Measurements from ENCODE around the gene KLF16. TPM values are rescaled to one million over a fixed set of nuclear protein-coding genes. Genes with fewer than 3 reads are reported as not detected.

Gene KLF16
- total and polyA plus RNA-seq, 9 of the 15 experiments (the other 6 are each of a cell fraction or from before 2014, with no cell fraction given), result 0.04 to 60.4 (median 6.8) TPM

DNA sequence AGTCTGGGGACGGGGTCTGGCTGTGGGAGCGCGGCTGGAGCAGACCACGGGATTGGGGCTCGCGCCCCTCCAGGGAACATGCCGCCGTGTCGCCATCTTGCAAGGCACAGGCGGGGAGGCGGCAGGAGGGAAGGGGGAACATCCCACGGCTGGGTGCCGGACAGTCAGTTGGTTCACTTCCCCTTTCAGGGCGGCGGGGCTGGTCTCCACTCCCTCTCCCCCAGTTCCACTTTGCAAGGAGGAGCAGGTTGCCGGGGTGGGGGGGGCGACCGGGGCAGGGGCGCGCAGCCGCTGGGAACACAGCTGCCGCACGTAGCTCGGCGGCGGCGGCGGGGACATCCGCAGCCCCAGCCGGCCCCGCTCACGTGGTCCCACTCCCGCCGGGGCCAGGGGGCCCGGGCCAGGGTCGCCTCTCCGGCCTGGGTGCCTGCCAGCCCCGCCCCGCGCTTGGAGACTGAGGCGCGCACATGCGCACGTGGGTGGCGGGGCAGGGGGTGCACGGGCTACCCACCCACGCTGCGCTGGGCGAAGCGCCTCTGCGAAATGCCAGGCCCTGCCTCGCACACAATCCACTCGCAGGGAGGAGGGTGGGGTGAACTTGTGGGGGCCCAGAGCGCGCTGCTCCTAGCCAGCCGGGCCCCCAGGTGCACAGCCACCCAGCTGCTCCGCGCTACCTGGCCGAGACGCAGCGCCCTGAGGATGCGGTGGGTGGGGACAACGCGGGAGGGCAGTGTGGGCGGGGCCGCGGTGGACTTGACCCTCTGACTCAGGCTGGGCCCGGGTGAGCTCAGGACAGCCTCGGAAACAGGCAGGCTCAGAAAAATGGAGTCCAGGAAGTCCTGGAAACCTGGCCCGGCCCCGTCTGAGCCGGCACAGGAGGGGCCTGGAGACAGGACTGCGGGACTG, 6.4 kb downstream of the KLF16 start (continued):
- TF ChIP-seq, protein P1, sequence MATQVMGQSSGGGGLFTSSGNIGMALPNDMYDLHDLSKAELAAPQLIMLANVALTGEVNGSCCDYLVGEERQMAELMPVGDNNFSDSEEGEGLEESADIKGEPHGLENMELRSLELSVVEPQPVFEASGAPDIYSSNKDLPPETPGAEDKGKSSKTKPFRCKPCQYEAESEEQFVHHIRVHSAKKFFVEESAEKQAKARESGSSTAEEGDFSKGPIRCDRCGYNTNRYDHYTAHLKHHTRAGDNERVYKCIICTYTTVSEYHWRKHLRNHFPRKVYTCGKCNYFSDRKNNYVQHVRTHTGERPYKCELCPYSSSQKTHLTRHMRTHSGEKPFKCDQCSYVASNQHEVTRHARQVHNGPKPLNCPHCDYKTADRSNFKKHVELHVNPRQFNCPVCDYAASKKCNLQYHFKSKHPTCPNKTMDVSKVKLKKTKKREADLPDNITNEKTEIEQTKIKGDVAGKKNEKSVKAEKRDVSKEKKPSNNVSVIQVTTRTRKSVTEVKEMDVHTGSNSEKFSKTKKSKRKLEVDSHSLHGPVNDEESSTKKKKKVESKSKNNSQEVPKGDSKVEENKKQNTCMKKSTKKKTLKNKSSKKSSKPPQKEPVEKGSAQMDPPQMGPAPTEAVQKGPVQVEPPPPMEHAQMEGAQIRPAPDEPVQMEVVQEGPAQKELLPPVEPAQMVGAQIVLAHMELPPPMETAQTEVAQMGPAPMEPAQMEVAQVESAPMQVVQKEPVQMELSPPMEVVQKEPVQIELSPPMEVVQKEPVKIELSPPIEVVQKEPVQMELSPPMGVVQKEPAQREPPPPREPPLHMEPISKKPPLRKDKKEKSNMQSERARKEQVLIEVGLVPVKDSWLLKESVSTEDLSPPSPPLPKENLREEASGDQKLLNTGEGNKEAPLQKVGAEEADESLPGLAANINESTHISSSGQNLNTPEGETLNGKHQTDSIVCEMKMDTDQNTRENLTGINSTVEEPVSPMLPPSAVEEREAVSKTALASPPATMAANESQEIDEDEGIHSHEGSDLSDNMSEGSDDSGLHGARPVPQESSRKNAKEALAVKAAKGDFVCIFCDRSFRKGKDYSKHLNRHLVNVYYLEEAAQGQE (IDR thresholded peaks at IDR 0.05; ENCODE audit: borderline replicate concordance), result no peak
- TF ChIP-seq, protein P1 (CRISPR knock-in tag; IDR thresholded peaks at IDR 0.05; ENCODE audit: low read depth), result 0 out of 2 replicates have a peak, but pooled peaks have one; percentile 45
- TF ChIP-seq, protein P2, sequence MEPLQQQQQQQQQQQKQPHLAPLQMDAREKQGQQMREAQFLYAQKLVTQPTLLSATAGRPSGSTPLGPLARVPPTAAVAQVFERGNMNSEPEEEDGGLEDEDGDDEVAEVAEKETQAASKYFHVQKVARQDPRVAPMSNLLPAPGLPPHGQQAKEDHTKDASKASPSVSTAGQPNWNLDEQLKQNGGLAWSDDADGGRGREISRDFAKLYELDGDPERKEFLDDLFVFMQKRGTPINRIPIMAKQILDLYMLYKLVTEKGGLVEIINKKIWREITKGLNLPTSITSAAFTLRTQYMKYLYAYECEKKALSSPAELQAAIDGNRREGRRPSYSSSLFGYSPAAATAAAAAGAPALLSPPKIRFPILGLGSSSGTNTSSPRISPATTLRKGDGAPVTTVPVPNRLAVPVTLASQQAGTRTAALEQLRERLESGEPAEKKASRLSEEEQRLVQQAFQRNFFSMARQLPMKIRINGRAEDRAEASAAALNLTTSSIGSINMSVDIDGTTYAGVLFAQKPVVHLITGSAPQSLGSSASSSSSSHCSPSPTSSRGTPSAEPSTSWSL (CRISPR knock-in tag; IDR thresholded peaks at IDR 0.05; ENCODE audit: borderline replicate concordance), result no peak
- TF ChIP-seq ZNF408 (CRISPR knock-in tag; IDR thresholded peaks at IDR 0.05; ENCODE audit: low read depth) (no peak), FOXA3 (CRISPR knock-in tag; conservative IDR thresholded peaks at IDR 0.05 in 1 of 2, IDR thresholded peaks at IDR 0.05 in 1 of 2) (no peak), HCFC1 (IDR thresholded peaks at IDR 0.05; ENCODE audit: low read depth, low read length) (no peak), MBD1 (CRISPR knock-in tag; IDR thresholded peaks at IDR 0.05) (no peak)
- TF ChIP-seq, protein P3, sequence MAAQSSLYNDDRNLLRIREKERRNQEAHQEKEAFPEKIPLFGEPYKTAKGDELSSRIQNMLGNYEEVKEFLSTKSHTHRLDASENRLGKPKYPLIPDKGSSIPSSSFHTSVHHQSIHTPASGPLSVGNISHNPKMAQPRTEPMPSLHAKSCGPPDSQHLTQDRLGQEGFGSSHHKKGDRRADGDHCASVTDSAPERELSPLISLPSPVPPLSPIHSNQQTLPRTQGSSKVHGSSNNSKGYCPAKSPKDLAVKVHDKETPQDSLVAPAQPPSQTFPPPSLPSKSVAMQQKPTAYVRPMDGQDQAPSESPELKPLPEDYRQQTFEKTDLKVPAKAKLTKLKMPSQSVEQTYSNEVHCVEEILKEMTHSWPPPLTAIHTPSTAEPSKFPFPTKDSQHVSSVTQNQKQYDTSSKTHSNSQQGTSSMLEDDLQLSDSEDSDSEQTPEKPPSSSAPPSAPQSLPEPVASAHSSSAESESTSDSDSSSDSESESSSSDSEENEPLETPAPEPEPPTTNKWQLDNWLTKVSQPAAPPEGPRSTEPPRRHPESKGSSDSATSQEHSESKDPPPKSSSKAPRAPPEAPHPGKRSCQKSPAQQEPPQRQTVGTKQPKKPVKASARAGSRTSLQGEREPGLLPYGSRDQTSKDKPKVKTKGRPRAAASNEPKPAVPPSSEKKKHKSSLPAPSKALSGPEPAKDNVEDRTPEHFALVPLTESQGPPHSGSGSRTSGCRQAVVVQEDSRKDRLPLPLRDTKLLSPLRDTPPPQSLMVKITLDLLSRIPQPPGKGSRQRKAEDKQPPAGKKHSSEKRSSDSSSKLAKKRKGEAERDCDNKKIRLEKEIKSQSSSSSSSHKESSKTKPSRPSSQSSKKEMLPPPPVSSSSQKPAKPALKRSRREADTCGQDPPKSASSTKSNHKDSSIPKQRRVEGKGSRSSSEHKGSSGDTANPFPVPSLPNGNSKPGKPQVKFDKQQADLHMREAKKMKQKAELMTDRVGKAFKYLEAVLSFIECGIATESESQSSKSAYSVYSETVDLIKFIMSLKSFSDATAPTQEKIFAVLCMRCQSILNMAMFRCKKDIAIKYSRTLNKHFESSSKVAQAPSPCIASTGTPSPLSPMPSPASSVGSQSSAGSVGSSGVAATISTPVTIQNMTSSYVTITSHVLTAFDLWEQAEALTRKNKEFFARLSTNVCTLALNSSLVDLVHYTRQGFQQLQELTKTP (IDR thresholded peaks at IDR 0.05; ENCODE audit: low read depth in 1 of 2, partially characterized antibody in 2 of 2), result no peak
